NT2/D1 (cell line): Measurements from ENCODE around the gene SLFN12L.

ENCODE experiments used
- SUZ12 ChIP-seq: IDR thresholded peaks from 2 replicates; pipeline ENCODE4 v1.6.1; 2011; ENCODE audit not compliant: insufficient read length, insufficient read depth; ENCODE audit errors: extremely low read depth
- YY1 ChIP-seq: IDR thresholded peaks from 2 replicates; pipeline ENCODE4 v1.6.1; 2011; ENCODE audit not compliant: insufficient read length, insufficient read depth
- ZNF274 ChIP-seq: IDR thresholded peaks from 2 replicates; pipeline ENCODE4 v1.6.1; 2011; ENCODE audit warnings: mild to moderate bottlenecking, low read depth, low read length

- TF ChIP-seq ZNF274 (no peak), YY1 (no peak), SUZ12 (no peak)
Measured at GRCh38 chr17:35548208-35548810, 10.8 kb upstream of the SLFN12L start.
